ENCODE data around the gene COL4A1.

Gene COL4A1

DNA sequence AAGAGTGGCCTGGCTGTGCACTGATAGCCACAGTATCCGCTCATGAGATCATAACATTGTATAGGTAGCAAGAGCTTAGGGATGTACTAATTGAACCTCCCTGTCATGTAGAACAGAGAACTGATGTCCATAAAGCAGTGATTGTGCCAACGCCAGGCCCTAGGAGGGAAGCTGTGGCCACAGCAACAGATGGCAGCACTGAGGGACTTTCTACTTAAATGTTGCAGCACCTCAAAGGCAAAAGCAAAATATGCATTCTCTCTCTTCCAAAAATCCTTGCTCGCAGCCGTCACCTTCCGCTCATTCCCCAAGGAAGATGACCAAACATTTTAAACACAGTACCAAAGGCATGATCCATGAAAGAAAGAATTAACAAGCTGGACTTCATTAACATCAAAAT, 32.3 kb downstream of the COL4A1 start:
- no peak for DNase-seq (ENCODE audit: low read depth)

DNA sequence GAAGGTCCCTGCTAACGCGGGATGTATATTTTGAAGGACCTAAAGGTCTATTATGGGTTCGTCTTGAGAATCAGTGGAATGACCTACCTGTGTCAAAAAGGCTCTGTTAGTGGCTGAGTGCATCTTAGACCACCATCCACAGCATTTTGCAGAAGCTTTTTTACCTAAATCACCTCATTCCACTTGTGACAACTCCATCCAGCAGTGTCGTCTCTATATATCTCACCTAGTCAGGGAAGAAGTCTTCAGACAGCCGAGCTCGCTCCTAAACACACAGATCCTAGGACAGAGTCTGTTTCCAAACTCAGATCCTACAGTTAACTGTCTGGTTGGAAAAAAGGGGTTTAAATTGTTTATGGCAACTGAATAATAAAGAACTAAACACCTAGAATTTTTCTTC, 33.7 kb downstream of the COL4A1 start:
- no peak for DNase-seq (ENCODE audit: low read depth)

DNA sequence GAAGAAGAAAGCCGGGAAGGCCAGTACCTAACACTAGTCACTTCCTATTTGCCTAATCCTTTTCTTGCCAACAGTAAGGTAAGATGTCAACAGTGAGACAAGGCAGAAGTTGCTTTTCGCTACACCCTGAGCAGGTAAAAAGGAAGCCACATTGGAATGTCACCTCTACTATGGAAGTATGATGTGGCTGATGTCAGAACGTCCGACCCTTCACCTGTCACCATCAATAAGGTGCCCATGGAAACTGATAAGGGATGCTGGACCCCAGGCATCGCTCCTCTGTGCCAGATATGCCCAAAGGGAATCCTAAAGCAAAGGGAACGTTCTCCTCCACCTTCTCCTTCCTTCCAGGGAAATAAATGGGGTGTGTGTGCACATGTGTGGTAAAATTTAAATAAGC, 34.3 kb downstream of the COL4A1 start:
- DNase-seq (ENCODE audit: low read depth): no peak

DNA sequence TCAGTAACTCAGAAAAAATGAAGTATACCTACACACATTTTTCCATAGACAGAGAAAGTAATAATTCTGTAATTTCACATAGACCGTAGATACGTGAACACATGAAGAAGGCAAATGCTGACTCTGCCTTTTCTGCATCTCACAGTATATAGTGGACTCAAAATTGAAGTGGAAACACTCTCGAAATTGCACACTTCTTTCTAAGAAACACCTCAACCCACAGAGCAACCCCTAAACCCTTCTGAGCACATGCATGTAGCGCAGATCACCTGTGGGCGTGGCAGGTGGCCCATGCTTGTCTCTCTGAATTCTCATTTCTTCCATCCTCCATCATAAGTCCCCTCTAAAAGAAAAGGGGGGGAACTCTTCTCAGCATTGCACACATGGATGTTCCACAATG, 34.7 kb downstream of the COL4A1 start:
- no peak for DNase-seq (ENCODE audit: low read depth)

DNA sequence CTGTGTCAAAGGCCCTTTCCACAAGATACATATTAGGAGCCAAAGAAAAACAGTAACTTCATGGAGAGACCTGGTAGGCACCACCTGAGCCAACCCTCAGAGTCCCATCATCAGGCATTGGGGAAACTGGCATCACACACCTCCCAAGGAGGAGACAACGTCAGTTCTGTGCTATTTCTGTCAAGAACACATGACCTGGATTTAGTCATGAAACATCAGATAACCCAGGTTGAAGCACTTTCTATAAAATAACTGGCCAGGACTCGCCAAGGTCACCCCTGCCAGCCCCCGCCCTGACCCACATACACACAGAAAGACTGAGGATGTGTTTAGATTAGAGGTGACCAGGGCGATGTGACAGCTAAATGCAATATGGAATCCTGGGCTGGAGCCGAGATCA, 35.6 kb downstream of the COL4A1 start:
- DNase-seq (ENCODE audit: low read depth): no peak

DNA sequence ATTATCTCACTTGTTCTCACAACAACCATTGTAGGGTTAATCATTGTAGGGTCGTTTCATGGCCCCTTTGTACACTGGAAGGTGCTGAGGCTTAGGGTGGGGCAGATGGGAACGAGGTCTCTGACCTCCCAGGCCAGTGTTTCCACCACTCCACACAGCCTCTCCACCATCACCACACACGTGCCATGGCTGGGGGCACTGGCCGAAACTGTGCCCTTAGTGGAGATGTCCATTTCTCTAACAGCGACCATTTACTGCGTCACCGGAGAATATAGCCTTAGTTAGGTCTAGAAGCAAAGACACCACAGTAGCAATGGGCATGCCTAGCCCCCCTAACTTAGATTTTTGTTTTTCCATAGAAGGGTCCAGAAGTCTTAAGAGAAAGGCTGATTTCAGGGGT, 36.5 kb downstream of the COL4A1 start:
- no peak for DNase-seq (ENCODE audit: low read depth)

DNA sequence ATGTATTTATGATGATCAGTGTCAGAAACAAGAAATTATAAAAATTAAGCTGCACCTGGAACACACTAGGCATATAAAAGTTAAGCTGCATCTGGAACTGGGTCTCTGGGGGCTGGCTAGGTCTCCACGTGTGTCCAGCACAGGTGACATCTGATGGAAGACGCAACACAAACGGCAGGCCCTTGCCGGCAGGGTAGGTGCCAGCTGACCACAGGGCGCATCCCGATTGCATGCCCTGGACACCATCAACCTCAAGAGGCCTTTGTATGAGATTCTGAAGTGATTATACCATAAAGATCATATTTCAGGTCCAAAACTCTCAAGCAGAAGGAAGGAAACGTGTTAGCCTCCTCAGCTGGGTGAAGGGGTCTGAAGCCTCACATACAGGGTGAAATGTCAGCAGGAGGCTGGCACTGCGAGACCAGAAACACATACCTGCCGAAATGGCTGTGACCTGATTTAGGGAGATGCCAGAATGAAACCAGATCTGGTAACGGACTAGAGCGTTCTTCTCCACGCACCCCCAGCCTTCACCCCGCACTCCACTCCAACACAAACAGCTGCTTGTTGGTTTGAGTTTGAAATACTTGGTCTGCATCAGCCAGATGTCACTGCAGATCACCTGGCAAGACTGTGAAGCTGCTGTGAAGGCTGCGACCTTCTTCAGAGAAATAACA, 37.3 kb downstream of the COL4A1 start:
- DNase-seq (ENCODE audit: low read depth): no peak

DNA sequence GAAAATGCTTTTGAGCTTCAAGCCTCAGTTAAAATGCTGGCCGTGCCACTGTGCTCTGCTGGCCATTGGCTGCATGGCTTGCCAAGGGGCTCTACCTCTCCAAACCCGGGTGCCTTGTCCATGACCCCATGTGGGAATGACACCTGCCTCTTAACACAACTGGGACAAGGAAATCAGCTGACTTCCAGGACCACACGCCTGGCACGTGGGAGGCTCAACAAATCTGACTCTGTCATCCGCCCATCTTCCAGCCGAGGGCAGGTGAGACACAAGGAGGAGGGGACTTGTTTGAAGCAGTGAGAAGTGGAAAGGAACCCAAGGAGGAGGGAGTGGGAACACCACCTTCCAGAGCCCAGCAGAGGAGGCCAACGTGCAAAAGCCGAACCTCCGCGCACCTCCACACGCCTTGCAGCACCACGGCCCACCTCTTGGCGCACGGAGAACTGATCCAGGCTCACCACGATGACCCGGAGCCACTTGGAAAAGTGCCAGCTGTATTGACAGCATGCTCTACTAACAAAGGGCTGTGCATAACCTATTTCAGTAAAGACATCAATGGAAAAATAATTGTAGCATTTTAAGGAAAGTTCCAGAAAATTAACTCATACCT, 38.3 kb downstream of the COL4A1 start:
- DNase-seq (ENCODE audit: low read depth): no peak

DNA sequence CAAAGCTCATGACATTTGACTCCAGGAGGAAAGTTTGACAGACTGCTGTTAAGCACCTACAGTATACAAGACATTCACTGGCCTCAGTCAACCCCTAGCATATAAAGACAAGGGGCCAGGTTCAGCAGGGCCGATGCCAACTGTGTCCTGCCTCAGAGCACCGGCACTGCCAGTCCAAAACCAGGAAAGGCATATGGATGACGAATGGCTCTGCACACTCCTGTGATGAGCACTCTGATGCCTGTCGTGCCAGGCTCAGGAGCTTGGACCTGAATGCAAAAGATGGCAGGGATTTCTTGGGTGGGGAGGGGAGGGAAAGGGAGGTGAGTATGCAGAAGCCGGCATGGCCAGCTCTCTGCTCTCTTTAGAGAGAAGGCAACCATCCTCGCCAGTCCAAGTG, 38.9 kb downstream of the COL4A1 start:
- no peak for DNase-seq (ENCODE audit: low read depth)

DNA sequence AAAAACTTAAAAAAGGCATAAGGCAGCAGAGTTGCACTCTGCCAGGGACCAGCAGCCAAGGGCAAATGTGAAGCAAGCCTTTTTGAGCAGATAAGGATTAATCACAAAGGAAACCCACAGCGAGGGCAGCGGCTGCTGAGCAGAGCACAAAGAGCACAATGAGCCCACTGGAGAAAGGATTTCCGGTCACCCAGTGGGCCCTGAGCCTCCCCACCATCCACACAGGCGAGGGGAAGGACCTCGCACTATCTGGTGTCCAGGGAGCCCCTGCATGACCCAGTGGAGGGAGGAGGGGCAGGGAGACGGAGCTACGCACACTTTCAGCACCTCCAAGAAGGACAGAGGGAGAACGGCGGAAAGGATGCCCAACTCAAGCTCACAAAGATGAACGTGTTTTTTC, 40.0 kb downstream of the COL4A1 start:
- no peak for DNase-seq (ENCODE audit: low read depth)

DNA sequence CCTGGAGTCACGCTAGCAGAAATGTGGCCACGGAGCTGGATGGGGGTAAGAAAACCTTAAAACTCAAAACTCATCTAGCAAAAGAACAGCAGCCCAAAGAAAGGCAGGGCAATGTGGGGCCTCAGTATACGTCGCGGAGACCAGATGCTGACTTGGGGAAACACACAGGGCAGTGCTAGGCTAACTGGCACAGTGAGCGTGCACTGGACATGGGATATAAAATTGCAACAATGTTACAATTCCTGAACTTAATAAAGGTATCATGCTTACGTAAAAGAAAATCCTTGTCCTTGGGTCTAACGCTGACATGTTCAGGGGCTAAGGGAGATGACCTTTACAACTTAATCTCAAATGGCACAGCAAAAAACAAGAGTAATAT, 40.5 kb downstream of the COL4A1 start:
- no peak for DNase-seq (ENCODE audit: low read depth)

DNA sequence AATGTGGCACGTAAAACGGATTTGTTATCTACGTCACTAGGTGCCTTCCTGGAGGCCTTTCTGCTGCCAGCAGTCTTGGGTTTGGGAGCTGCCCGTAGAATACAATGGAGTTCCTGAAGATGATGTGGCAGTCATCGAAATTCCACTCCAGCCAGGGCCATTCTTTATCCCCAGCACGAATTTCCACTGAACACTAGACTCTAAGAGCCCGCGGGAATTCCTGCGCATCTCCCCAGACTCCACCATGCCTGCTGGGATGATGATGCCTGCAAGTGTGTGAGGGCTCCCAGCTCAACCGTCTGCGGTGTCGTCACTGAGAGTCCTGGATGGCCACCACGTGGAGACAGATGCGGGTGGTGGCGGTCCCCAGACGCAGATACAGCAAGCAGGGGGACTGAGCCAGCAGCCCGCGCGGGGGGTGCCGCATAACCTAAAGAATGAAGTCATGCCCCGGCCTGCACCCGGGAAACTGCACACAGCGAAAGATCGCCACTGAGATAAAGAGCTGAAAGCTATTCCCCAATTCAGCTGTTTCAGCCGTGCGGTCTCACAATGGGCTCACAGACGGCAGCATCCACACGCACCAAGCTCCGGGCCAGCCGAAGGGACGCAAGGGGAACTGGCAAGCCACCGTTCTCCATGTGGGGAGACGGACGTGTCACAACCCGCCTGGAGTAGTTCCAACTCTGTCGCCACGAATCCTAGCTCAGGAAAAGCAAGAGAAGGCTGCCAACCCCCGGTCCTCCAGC, 41.1 kb downstream of the COL4A1 start:
- no peak for DNase-seq (ENCODE audit: low read depth)

DNA sequence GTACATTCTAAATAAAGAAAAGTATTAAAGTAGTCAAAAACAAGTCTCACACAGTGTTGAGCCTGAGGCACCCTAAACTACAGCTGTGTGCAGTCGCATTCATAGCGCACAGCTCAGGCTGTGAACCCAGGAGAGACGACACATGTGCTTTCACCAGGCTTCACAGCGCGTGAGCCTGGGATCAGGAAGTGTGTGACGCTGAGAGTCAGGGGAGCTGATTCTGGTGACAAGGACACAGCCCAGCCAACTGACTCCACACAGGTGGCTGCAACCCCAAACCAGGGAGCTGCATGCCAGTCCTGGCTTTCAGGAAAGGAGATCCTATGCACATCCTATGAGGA, 41.6 kb downstream of the COL4A1 start:
- DNase-seq (ENCODE audit: low read depth): no peak

DNA sequence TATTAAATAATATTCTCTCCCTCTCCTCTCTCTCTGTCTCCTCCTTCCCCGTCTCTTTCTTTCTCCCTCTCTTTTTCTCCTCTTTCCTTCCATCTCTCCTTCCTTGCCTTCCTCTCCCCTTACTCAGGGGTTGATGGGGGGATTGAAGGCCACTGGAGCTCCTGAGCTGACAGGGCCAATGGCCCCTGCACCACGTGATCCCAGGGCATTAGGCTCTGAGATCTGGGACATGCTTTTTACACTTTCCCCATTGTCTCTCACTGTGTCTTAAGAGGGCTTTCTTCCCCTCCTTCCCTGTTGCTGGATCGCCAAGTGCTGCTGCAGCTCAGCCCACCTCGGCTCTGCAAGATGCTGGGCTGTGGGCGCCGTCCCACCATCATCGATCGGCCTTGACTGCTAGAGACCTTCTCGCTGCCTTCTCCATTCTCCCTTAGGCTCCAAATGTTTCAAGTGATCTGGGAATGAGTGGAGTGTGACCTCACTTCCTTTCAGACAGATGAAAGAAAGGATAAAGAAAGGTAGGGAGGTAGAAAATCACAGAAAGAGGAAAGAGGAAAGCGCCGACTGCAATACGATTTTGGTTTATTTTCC, 42.2 kb downstream of the COL4A1 start:
- DNase-seq (ENCODE audit: low read depth): no peak

DNA sequence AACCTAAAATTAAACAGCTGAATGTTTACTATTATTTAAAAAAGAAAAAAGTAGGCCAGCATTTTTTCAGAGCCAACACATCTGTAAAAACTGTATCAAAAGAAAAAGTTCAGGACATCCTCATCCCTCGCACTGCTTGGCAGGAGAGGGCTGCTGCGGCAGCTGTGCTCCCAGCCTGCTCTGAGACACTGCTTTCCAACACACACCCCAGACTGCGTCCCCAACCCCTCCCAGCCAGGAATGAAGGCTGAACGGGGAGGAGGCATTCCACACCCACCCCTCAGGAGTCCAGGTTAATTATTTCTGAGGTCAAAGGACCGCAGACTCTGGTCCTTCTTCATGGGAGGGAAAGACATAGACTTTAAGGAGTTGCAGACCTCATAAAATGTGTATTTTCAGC, 43.1 kb downstream of the COL4A1 start:
- DNase-seq (ENCODE audit: low read depth): no peak

DNA sequence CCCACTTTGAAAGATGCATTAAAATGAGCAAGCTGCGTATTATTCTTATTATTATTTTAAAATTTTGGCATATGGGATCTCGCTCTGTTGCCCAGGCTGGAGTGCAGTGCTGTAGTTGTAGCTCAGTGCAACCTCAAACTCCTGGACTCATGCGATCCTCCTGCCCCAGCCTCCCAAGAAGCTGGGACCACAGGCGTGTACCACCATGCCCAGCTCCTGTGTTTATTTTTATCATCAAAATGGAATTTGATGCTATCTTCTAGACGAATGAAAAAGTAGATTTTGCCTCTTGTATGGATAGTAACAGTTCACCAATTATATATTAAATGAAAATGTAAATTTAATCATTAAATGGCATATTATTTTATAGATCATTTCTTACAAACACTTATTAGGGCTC, 43.6 kb downstream of the COL4A1 start:
- DNase-seq (ENCODE audit: low read depth): no peak

DNA sequence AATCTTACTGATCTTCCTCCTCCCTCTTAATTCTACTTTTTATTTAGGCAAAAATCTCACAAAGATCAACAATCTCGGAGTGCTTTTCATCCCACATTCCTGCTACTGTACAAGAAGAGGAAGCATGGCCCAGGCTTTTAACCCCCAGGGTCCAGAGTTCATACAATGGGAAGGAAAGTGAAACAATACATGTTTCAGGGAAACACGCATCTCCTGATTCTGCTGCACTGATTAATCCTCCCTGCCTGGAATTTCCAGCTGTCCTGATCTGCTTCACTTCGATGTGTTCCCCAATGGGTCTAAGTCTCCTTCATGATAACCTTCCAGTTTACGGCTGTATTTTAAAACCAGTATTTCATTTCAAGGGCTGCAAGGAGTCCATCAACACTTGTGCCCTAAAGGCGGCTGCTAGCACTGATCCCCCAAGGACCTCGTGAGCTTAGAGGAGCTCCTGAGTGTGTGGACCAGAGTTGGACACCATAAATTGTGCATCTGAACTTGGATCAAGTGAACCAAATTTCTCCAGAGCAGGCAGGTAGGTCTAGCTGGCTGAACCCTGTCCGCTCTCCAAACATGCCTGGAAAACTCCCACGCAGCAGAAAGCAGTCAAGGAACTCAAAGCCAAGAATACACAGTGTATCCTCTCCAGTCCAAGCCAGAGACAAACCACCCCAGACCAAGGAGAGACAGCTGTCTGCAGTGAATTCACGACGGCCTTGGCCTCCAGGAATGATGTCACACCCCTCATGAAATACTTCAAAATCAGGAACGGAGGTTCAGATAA, 44.3 kb downstream of the COL4A1 start:
- no peak for DNase-seq (ENCODE audit: low read depth)

DNA sequence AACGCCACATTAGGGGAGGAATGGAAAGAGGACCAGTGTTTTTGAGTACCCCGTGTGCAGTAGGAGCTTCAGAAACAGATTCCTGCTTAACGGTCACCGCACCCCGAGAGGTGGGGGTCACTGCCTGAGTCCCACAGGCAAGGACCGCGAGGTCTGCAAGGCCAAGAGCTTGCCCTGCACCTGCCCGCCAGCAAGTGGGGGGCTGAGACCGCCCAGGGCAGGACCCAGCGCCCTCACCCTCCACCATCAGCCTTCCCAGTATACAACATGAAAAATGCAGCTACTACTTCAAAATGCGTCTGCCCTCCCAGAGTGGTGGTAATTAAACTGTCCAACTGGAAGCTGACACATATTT, 44.9 kb downstream of the COL4A1 start:
- no peak for DNase-seq (ENCODE audit: low read depth)

DNA sequence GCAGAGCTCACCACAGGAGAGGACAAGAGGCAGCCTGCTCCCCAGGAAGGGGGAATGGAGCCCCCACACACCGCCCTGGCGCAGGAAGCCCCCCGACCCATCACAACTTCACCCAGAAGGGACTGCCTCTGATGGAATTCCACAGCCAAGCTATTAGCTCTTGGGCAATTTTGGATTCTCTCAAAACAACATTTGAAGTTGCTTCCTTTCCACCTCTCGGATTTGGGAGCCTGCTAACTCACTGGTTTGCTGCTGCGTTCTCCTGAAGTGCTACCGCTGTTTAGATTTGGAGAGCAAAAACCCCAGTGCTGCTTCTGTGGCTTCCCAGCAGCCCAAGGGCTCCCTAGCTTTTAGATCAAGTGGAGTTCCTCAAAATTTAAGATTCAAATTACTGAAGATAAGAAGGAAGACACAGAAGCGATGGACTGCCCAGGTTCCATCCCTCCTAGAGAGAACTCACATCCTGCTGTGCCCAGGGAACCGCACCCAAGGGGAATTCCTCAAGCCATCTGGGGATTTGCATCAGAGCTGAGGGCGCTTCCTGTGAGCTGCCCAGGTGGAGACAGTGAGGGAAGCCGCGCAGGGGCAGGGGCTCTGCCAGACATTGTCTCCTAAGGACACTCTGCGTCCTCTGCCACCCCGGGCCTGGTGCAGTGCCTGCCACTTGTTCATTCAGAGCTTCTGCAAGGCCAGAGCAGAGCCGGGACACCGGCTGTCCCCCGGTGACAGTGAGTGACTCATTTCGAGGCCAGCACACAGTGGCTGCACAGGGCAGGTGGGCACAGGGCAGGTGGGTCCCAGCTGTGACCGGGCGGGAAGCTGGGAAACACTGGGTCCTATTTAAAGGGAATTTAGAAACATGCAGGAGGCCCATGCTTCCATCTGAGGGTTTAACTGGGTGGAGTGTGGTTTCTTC, 45.5 kb downstream of the COL4A1 start:
- DNase-seq (ENCODE audit: low read depth): no peak

DNA sequence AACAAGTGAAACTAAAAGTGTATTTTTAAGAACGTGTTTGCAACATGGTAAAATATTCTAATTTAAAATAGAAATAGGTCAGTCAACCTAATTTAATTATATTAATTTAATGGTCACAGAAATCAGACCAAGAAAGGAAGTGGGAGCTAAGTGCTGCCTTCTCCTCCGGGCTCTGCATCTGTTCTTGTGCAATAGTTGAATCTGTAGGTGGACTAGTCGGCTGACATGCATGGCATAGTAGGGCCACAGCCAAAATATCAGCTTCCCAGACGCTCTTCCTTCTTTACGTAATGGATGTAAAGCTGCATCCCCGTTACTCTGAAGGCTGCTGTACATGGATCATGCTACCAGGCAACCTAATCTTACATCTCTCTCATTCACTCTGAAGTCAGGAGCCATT, 47.3 kb downstream of the COL4A1 start:
- no peak for DNase-seq (ENCODE audit: low read depth)

DNA sequence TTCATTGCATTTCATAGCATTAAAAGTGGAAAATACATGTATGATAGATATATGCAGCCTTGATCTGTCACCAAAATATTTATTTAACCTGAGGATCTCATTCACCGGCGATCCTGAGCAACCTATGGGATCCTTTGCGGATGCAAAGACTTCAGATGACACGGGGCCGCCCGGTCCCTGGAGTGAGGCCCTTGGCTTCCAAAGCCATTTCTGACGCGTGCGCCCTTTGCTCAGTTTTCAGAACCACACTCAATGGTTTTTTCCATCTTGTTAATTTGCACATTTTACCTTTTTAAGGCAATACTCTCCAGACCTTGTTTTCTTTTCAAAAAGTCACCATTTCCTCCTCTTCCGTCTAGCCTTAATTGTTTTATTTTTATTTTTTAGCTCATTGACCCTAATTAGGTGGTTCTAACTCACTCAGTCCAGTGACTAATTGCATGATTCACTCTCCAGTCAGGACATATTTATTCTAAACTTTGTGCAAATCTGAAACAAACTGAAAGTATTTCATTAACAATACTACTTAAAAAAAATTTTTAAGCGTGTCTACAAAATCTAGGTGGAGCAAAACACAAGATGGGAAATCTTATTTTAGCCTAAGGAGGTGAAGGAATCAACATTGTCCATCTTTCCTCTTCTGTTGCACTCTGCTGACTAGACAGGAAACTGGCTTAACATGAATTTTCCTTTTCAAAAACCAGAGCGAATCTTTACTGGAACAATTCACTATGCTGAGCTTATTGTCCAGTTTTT, 47.9 kb downstream of the COL4A1 start:
- DNase-seq (ENCODE audit: low read depth): no peak

Measured in activated gamma-delta T cell treated with anti-CD3 and anti-CD28 coated beads, Interleukin-2, amount 50 U/mL, for 16 hours (primary cell).